OCI-LY7 (cell line): Measurements from ENCODE around the gene PCP4L1. TPM values are rescaled to one million over a fixed set of nuclear protein-coding genes. Genes with fewer than 3 reads are reported as not detected.

Source experiments
- BruUV-seq: library from RNA; stranded (reverse); fragments of 400-500 nt; replicated peaks from 2 replicates; lab custom pipeline; 2021; lab: Mats Ljungman, UMichigan
- CTCF ChIA-PET: fragments of 300-600 bp; sonication (Branson Sonifier 250); formaldehyde crosslinking; loops from one replicate; lab custom pipeline; 2022; ENCODE audit warnings: antibody characterized with exemption; ENCODE audit not compliant: unreplicated experiment; lab: Charles Lee
- POLR2A ChIA-PET: fragments of 300-600 bp; sonication (Branson Sonifier 250); formaldehyde crosslinking; loops from one replicate; lab custom pipeline; 2022; ENCODE audit warnings: antibody characterized with exemption; lab: Charles Lee
- DNase-seq: peaks from one replicate; pipeline ENCODE4 v3.0.0-alpha.2; 2015; ENCODE audit warnings: low spot score
- H2AFZ ChIP-seq: fragments of 200-600 bp; sonication (generic), shearing (Covaris generic); 2 replicates; pipeline ENCODE4 v1.6.1; 2014; ENCODE audit warnings: mild to moderate bottlenecking, antibody characterized with exemption, low read length, moderate library complexity
- H3K27ac ChIP-seq: fragments of 200-600 bp; sonication (generic); 2 replicates; pipeline ENCODE4 v1.5.1; 2014; ENCODE audit warnings: mixed run types, low read depth, mild to moderate bottlenecking, moderate library complexity, low read length, inconsistent platforms; ENCODE audit not compliant: poor library complexity, severe bottlenecking
- H3K36me3 ChIP-seq: fragments of 200-600 bp; sonication (generic); 2 replicates; pipeline ENCODE4 v1.6.1; 2014; ENCODE audit warnings: mild to moderate bottlenecking, antibody characterized with exemption, low read length, moderate library complexity, mixed read lengths; ENCODE audit not compliant: insufficient read depth
- H3K4me1 ChIP-seq: fragments of 200-600 bp; sonication (generic); 2 replicates; pipeline ENCODE4 v1.5.1; 2014; ENCODE audit warnings: mild to moderate bottlenecking, low read length; ENCODE audit not compliant: insufficient read depth, poor library complexity, severe bottlenecking
- H3K4me2 ChIP-seq: fragments of 200-600 bp; sonication (generic); 2 replicates; pipeline ENCODE4 v1.6.1; 2014; ENCODE audit warnings: mild to moderate bottlenecking, low read length
- H3K4me3 ChIP-seq: fragments of 200-600 bp; sonication (generic); 2 replicates; pipeline ENCODE4 v1.5.1; 2014; ENCODE audit warnings: mild to moderate bottlenecking, low read depth, low read length; ENCODE audit not compliant: poor library complexity, severe bottlenecking
- H3K79me2 ChIP-seq: fragments of 200-600 bp; sonication (generic); 2 replicates; pipeline ENCODE4 v1.6.1; 2016; ENCODE audit warnings: low read depth, mild to moderate bottlenecking, low read length, moderate library complexity, mixed read lengths; ENCODE audit not compliant: insufficient read depth
- H3K9me2 ChIP-seq: fragments of 200-600 bp; sonication (generic); 2 replicates; pipeline ENCODE4 v1.6.1; 2016; ENCODE audit warnings: mild to moderate bottlenecking, low read length, mixed read lengths; ENCODE audit not compliant: insufficient read depth
- H3K9me3 ChIP-seq: fragments of 200-600 bp; sonication (generic); 2 replicates; pipeline ENCODE4 v1.6.1; 2014; ENCODE audit warnings: mild to moderate bottlenecking, mixed run types, low read length, mixed read lengths
- H4K20me1 ChIP-seq: fragments of 200-600 bp; sonication (generic); 2 replicates; pipeline ENCODE4 v1.6.1; 2014; ENCODE audit warnings: mild to moderate bottlenecking, antibody characterized with exemption, low read length, moderate library complexity, mixed read lengths; ENCODE audit not compliant: insufficient read depth
- EZH2phosphoT487 ChIP-seq: fragments of 200-600 bp; sonication (generic); IDR thresholded peaks from 2 replicates; pipeline ENCODE4 v1.6.1; 2018; ENCODE audit warnings: low read depth, borderline replicate concordance, mild to moderate bottlenecking, mixed run types, antibody characterized with exemption, low read length, moderate library complexity, mixed read lengths
- intact Hi-C: fragments of 100-400 bp; cut with micrococcal nuclease; formaldehyde crosslinking; loops from one replicate; pipeline ENCODE4 v1.10.0; 2022; ENCODE audit not compliant: unreplicated experiment
- total RNA-seq, 2 experiments: library from RNA; depleted of rRNA in 1 of 2; stranded (reverse); fragments of >200 nt in 1 of 2; shearing (Covaris generic) in 1 of 2; gene quantifications; 2 replicates each; pipeline ENCODE4 v1.2.3, GENCODE V29; 2014 to 2022
- TF ChIP-seq, protein P1 (sequence below): fragments of 200-600 bp; sonication (generic); conservative IDR thresholded peaks from 2 replicates; pipeline ENCODE4 v1.5.1; 2014; ENCODE audit warnings: mild to moderate bottlenecking, antibody characterized with exemption, low read length, moderate library complexity, mixed read lengths

The PCP4L1 gene
- total RNA-seq, 2 experiments from 2014 or later, result not detected

DNA sequence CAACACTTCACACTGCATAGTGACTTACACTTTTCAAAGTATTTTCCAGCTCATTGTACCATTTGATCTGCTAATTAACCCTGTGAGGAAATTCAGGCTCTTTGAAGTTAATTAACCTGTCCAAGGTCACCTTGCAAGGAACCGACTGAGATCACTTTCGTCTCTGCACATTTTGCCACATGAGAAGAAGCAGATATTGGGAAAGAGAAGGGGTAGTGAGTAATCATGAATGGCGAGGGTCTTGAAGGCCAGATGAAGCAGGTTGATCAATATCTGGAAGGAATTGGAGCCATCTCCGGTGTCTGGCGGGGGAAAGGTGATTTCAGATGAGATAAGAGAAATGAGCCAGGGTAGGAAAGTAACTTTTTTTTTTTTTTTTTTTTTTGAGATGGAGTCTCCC is 38.5 kb upstream of the PCP4L1 start:
- Histone ChIP-seq H3K79me2 (no peaks in the 10 kb centered on the region), H3K4me3 (no peak overlapping the region), H2AFZ (no peak overlapping the region), H3K9me3 (no peaks in the 10 kb centered on the region), H3K36me3 (no peaks in the 10 kb centered on the region), H3K9me2 (no peaks in the 10 kb centered on the region), H3K4me2 (no peak overlapping the region), H3K4me1 (peaks cover 36% of the 10 kb centered on the region), H4K20me1 (no peaks in the 10 kb centered on the region), H3K27ac (no peak overlapping the region)
- BruUV-seq, result no TSS peak
- ChIA-PET POLR2A (interaction anchor here (0.6 to 4.4 kb wide), 4 partner anchors 7 to 49 kb away, joined by 3 to 22 read pairs (median 4); partner anchors contain the start of gene NDUFS2), CTCF (no interaction called here)
- no peak for DNase-seq
- TF ChIP-seq, protein P1, sequence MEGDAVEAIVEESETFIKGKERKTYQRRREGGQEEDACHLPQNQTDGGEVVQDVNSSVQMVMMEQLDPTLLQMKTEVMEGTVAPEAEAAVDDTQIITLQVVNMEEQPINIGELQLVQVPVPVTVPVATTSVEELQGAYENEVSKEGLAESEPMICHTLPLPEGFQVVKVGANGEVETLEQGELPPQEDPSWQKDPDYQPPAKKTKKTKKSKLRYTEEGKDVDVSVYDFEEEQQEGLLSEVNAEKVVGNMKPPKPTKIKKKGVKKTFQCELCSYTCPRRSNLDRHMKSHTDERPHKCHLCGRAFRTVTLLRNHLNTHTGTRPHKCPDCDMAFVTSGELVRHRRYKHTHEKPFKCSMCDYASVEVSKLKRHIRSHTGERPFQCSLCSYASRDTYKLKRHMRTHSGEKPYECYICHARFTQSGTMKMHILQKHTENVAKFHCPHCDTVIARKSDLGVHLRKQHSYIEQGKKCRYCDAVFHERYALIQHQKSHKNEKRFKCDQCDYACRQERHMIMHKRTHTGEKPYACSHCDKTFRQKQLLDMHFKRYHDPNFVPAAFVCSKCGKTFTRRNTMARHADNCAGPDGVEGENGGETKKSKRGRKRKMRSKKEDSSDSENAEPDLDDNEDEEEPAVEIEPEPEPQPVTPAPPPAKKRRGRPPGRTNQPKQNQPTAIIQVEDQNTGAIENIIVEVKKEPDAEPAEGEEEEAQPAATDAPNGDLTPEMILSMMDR, result no peak
- TF ChIP-seq EZH2phosphoT487, result no peak
- intact Hi-C loops, result no loop called here

DNA sequence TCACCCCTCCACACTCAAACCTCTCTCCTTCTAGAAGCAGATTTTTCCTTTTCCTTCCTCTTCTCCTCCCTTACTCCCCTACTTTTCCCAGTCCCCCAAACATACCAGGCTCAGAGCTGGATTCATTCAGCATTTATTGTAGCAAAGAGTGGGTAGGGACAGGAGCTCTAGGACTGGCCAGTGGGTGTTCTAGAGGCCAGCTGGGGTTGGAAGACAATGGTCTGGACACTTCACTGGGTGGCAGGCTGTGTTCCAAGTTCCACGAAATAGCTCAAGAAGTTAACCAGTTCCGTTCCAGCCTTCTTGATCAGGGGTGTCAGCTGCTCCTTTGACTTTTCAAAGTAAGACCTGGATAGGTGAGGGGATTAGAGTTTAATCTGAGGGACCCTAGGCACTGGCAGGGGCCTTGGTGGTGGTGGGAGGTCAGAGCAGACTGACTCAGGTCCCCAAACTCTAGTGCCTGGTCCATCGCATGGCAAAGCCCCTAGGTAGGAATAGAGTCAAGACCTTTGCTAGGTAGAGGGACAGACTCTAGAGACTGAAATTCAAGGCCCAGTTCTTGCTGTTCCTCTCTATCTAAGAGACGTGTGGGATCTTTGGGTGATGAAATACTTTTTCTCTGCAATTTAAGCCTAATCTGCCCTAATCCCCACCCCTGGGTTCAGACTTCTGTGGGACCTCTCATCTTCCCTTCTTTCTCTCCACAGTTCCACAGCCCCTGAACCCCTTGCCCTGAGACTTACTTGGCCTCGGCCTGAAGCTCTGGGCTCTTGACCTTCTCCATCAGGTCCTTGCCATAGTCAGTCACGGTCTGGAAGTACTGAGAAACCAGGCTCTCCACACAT is 36.1 kb upstream of the PCP4L1 start:
- Histone ChIP-seq H3K4me1 (peaks cover 40% of the 10 kb centered on the region), H3K79me2 (no peaks in the 10 kb centered on the region), H3K36me3 (no peaks in the 10 kb centered on the region), H3K9me3 (no peaks in the 10 kb centered on the region), H3K4me2 (no peak overlapping the region), H3K9me2 (no peaks in the 10 kb centered on the region), H3K4me3 (no peak overlapping the region), H2AFZ (no peak overlapping the region), H4K20me1 (no peaks in the 10 kb centered on the region), H3K27ac (no peak overlapping the region)
- no TSS peak for BruUV-seq
- POLR2A ChIA-PET, result interaction anchor here (0.5 to 1.1 kb wide), 4 partner anchors 29 to 163 kb away, joined by 3 read pairs; no protein-coding TSS in a partner anchor
- intact Hi-C loops, result no loop called here
- CTCF ChIA-PET, result interaction anchor here (0.6 to 0.7 kb wide), 3 partner anchors 9 to 83 kb away, joined by 3 to 4 read pairs (median 4); no protein-coding TSS in a partner anchor
- no peak for DNase-seq
- no peak for TF ChIP-seq EZH2phosphoT487
- TF ChIP-seq, protein P1, result no peak
